SK-N-SH (cell line): ENCODE results near the gene BRSK1. TPM values are rescaled to one million over a fixed set of nuclear protein-coding genes. Genes with fewer than 3 reads are reported as not detected.

Source experiments
- CTCF ChIA-PET: fragments of 300-600, 350-600 bp; formaldehyde crosslinking; extraction: SDS; loops from one replicate; lab custom pipeline; 2021; lab: Yijun Ruan, JAX
- POLR2A ChIA-PET: fragments of 350-600 bp; sonication (Branson Sonifier 250); formaldehyde crosslinking; extraction: SDS; loops from one replicate; lab custom pipeline; 2020; ENCODE audit warnings: antibody characterized with exemption, inconsistent platforms; lab: Yijun Ruan, JAX
- DNase-seq: peaks from one replicate; pipeline ENCODE4 v3.0.0; 2012
- H2AFZ ChIP-seq: fragments of 200-600 bp; sonication (generic); 2 replicates; pipeline ENCODE4 v1.8.1; 2016; ENCODE audit warnings: antibody characterized with exemption, mild to moderate bottlenecking, low read depth
- H3F3A ChIP-seq: fragments of 200-600 bp; sonication (generic); replicated peaks from 2 replicates; pipeline ENCODE3; 2016; ENCODE audit warnings: antibody characterized with exemption, mild to moderate bottlenecking; ENCODE audit not compliant: insufficient read depth
- H3K27ac ChIP-seq, 2 experiments: fragments of 200-500 bp in 1 of 2; fragments of 200-600 bp in 1 of 2; sonication (Bioruptor generic) in 1 of 2; sonication (generic), shearing (Covaris generic) in 1 of 2; 2 replicates each; pipeline versions ENCODE4 v1.5.1 to v1.6.1; 2014 to 2016; ENCODE audit warnings: low read depth in 2 of 2, inconsistent platforms in 1 of 2, low read length in 1 of 2, mild to moderate bottlenecking in 1 of 2, mixed read lengths in 1 of 2
- H3K27me3 ChIP-seq: fragments of 200-600 bp; sonication (generic), shearing (Covaris generic); 2 replicates; pipeline ENCODE4 v1.6.1; 2016; ENCODE audit warnings: mixed run types; ENCODE audit not compliant: insufficient read depth
- H3K36me3 ChIP-seq, 2 experiments: fragments of 200-500 bp in 1 of 2; fragments of 200-600 bp in 1 of 2; sonication (Bioruptor generic) in 1 of 2; sonication (generic) in 1 of 2; replicated peaks in 1 of 2; 2 replicates each; pipeline versions ENCODE3 to v1.5.1; 2014 to 2016; ENCODE audit warnings: low read length in 1 of 2, mild to moderate bottlenecking in 1 of 2; ENCODE audit not compliant: insufficient read depth in 2 of 2, control insufficient read depth in 1 of 2
- H3K4me1 ChIP-seq, 2 experiments: fragments of 200-500 bp in 1 of 2; fragments of 200-600 bp in 1 of 2; sonication (Bioruptor generic) in 1 of 2; sonication (generic), shearing (Covaris generic) in 1 of 2; 2 replicates each; pipeline versions ENCODE4 v1.5.1 to v1.6.1; 2014 to 2016; ENCODE audit warnings: low read depth in 1 of 2, low read length in 1 of 2, mixed run types in 1 of 2; ENCODE audit not compliant: insufficient read depth in 2 of 2, control insufficient read depth in 1 of 2
- H3K4me2 ChIP-seq: fragments of 200-600 bp; sonication (generic), shearing (Covaris generic); 2 replicates; pipeline ENCODE4 v1.6.1; 2017; ENCODE audit warnings: mixed run types
- H3K4me3 ChIP-seq, 2 experiments: fragments of 200-500 bp in 1 of 2; fragments of 200-600 bp in 1 of 2; sonication (Bioruptor generic) in 1 of 2; sonication (generic), shearing (Covaris generic) in 1 of 2; 2 replicates each; pipeline versions ENCODE4 v1.5.1 to v1.8.1; 2014 to 2016; ENCODE audit warnings: low read depth in 2 of 2, inconsistent platforms in 1 of 2, low read length in 1 of 2, mild to moderate bottlenecking in 1 of 2, mixed read lengths in 1 of 2, moderate library complexity in 1 of 2
- H3K79me2 ChIP-seq: fragments of 200-600 bp; sonication (generic); 2 replicates; pipeline ENCODE4 v1.8.1; 2017; ENCODE audit warnings: mild to moderate bottlenecking; ENCODE audit not compliant: insufficient read depth
- H3K9ac ChIP-seq: fragments of 200-600 bp; sonication (generic); 2 replicates; pipeline ENCODE4 v1.6.1; 2017; ENCODE audit warnings: mixed run types
- H3K9me2 ChIP-seq: fragments of 200-600 bp; sonication (generic); 2 replicates; pipeline ENCODE4 v1.6.1; 2017; ENCODE audit warnings: mixed run types
- H3K9me3 ChIP-seq: fragments of 200-600 bp; sonication (generic); 2 replicates; pipeline ENCODE4 v1.6.1; 2017; ENCODE audit warnings: mixed run types, mild to moderate bottlenecking, moderate library complexity
- H4K20me1 ChIP-seq: fragments of 200-600 bp; sonication (generic); 2 replicates; pipeline ENCODE4 v1.6.1; 2017; ENCODE audit warnings: mild to moderate bottlenecking, mixed run types; ENCODE audit not compliant: insufficient read depth
- EP300 ChIP-seq, 2 experiments: IDR thresholded peaks; 2 replicates each; pipeline versions ENCODE4 v1.4.0 to v1.6.1; 2012; ENCODE audit warnings: borderline replicate concordance in 1 of 2, low read depth in 1 of 2, low read length in 1 of 2
- FOXM1 ChIP-seq: IDR thresholded peaks from 2 replicates; pipeline ENCODE4 v1.4.0; 2012; ENCODE audit warnings: low read depth, mild to moderate bottlenecking
- MXI1 ChIP-seq: IDR thresholded peaks from 2 replicates; pipeline ENCODE4 v1.6.1; 2012; ENCODE audit warnings: mild to moderate bottlenecking, low read depth, low read length, improper control_type of control experiment
- NRF1 ChIP-seq: IDR thresholded peaks from 2 replicates; pipeline ENCODE4 v1.6.1; 2012; ENCODE audit warnings: low read depth, mild to moderate bottlenecking, low read length
- RAD21 ChIP-seq: IDR thresholded peaks from 2 replicates; pipeline ENCODE4 v1.6.1; 2012; ENCODE audit warnings: mild to moderate bottlenecking, low read length
- RXRA ChIP-seq: IDR thresholded peaks from 2 replicates; pipeline ENCODE4 v1.4.0; 2012; ENCODE audit warnings: low read depth, mild to moderate bottlenecking, borderline replicate concordance
- TAF1 ChIP-seq: IDR thresholded peaks from 2 replicates; pipeline ENCODE4 v1.6.1; 2012; ENCODE audit warnings: low read depth, mild to moderate bottlenecking, low read length, moderate library complexity, borderline replicate concordance
- TEAD4 ChIP-seq: IDR thresholded peaks from 2 replicates; pipeline ENCODE4 v1.4.0; 2012; ENCODE audit warnings: mild to moderate bottlenecking, borderline replicate concordance; ENCODE audit not compliant: insufficient read depth
- YY1 ChIP-seq: IDR thresholded peaks from 2 replicates; pipeline ENCODE4 v1.4.0; 2012; ENCODE audit warnings: low read depth, mild to moderate bottlenecking
- WGBS: methylation state at CpG from one replicate; pipeline ENCODE4 v1.1.6; 2017; ENCODE audit warnings: low lambda C conversion rate; 5-methylcytosine and 5-hydroxymethylcytosine counted together
- polyA plus RNA-seq, 3 experiments: library from polyadenylated mRNA; depleted of rRNA; stranded (reverse); fragments of >200 nt; gene quantifications; 2 replicates each; pipeline ENCODE4 v1.2.3, GENCODE V29; 2012
- TF ChIP-seq, protein P1 (sequence below): fragments of 150-350 bp; IDR thresholded peaks from 2 replicates; pipeline ENCODE4 v1.6.1; 2016; ENCODE audit warnings: mild to moderate bottlenecking, low read depth, low read length
- TF ChIP-seq, protein P2 (sequence below): fragments of 200-600 bp; sonication (generic); IDR thresholded peaks from 2 replicates; pipeline ENCODE4 v1.6.1; 2017; ENCODE audit warnings: antibody characterized with exemption, mild to moderate bottlenecking, moderate library complexity
- TF ChIP-seq, protein P3 (sequence below): IDR thresholded peaks from 2 replicates; pipeline ENCODE4 v1.6.1; 2012; ENCODE audit warnings: mild to moderate bottlenecking, low read depth, low read length, moderate library complexity

BRSK1 gene
- polyA plus RNA-seq, 1 of the 3 experiments (the other 2 are of a cell fraction) = 49.7 TPM

DNA sequence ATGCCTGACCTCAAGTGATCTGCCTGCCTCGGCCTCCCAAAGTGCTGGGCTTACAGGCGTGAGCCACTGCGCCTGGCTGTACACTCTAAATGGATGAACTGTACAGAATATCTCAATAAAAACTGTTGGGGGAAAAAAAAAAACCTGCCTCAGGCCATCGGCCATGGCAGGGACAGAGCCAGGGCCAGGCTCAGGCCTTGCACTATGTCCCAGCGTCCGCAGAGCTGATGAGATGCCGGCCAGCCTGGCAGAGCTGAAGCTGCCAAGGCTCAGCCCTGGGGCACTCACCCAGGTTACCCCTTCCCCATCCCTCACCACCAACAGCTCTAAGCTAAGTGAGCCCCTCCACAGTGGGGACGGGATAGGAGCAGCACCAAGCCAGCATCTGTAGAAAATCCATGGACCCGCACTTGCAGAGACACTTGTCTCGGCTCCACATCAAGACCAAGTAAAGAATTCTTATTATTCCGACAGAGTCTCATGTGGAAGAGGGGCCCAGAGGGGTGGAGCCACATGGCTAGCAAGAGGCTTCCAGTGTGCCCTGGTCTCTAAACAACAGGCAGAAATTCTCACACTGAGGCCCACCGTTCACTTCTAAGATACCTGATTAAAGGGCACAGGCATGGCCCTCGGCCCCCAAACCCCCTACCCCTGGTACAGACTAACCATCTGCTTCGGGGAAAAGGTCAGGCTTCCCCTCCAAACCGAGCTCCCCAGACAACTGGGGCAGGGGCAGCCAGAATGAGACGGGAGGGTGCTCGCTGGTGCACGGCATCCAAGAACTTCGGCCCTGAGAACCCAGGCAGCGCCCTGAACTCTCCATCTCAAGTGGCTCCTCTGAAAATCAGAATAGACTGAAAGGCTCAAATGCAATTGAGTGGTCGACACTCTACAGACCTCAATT lies 30.8 kb upstream of the BRSK1 start:
- Histone ChIP-seq H3K27ac (no peak overlapping the region), H3K79me2 (peaks cover 100% of the 10 kb centered on the region), H3K4me3 (no peak overlapping the region), H3K27me3 (no peaks in the 10 kb centered on the region), H4K20me1 (peaks cover 100% of the 10 kb centered on the region), H2AFZ (no peak overlapping the region), H3K9me2 (no peaks in the 10 kb centered on the region), H3K9me3 (no peaks in the 10 kb centered on the region), H3K4me2 (no peak overlapping the region), H3F3A (no peaks in the 10 kb centered on the region), H3K9ac (no peak overlapping the region), H3K36me3 (peaks cover 0 to 4% of the 10 kb centered on the region in 2 experiments), H3K4me1 (peaks cover 10 to 34% of the 10 kb centered on the region in 2 experiments; a peak in 1 of 4 replicates)
- WGBS = 89% methylated on average over 19 of the region's 21 CpGs
- DNase-seq = no peak
- ChIA-PET POLR2A (interaction anchor here (1.0 kb wide), 1 partner anchor 372 kb away, joined by 3 read pairs; the partner anchor contains the start of gene ZNF784), CTCF (no interaction called here)
- TF ChIP-seq MXI1 = no peak
- TF ChIP-seq, protein P1, sequence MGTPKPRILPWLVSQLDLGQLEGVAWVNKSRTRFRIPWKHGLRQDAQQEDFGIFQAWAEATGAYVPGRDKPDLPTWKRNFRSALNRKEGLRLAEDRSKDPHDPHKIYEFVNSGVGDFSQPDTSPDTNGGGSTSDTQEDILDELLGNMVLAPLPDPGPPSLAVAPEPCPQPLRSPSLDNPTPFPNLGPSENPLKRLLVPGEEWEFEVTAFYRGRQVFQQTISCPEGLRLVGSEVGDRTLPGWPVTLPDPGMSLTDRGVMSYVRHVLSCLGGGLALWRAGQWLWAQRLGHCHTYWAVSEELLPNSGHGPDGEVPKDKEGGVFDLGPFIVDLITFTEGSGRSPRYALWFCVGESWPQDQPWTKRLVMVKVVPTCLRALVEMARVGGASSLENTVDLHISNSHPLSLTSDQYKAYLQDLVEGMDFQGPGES = no peak
- no peak for TF ChIP-seq TEAD4
- no peak for TF ChIP-seq RXRA
- no peak for TF ChIP-seq YY1
- no peak for TF ChIP-seq NRF1
- TF ChIP-seq FOXM1 = no peak
- no peak for TF ChIP-seq EP300 (IDR thresholded peaks at IDR 0.05; ENCODE audit: borderline replicate concordance in 1 of 2, low read depth in 1 of 2, low read length in 1 of 2)
- TF ChIP-seq, protein P2, sequence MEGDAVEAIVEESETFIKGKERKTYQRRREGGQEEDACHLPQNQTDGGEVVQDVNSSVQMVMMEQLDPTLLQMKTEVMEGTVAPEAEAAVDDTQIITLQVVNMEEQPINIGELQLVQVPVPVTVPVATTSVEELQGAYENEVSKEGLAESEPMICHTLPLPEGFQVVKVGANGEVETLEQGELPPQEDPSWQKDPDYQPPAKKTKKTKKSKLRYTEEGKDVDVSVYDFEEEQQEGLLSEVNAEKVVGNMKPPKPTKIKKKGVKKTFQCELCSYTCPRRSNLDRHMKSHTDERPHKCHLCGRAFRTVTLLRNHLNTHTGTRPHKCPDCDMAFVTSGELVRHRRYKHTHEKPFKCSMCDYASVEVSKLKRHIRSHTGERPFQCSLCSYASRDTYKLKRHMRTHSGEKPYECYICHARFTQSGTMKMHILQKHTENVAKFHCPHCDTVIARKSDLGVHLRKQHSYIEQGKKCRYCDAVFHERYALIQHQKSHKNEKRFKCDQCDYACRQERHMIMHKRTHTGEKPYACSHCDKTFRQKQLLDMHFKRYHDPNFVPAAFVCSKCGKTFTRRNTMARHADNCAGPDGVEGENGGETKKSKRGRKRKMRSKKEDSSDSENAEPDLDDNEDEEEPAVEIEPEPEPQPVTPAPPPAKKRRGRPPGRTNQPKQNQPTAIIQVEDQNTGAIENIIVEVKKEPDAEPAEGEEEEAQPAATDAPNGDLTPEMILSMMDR = no peak
- no peak for TF ChIP-seq RAD21
- TF ChIP-seq, protein P3, sequence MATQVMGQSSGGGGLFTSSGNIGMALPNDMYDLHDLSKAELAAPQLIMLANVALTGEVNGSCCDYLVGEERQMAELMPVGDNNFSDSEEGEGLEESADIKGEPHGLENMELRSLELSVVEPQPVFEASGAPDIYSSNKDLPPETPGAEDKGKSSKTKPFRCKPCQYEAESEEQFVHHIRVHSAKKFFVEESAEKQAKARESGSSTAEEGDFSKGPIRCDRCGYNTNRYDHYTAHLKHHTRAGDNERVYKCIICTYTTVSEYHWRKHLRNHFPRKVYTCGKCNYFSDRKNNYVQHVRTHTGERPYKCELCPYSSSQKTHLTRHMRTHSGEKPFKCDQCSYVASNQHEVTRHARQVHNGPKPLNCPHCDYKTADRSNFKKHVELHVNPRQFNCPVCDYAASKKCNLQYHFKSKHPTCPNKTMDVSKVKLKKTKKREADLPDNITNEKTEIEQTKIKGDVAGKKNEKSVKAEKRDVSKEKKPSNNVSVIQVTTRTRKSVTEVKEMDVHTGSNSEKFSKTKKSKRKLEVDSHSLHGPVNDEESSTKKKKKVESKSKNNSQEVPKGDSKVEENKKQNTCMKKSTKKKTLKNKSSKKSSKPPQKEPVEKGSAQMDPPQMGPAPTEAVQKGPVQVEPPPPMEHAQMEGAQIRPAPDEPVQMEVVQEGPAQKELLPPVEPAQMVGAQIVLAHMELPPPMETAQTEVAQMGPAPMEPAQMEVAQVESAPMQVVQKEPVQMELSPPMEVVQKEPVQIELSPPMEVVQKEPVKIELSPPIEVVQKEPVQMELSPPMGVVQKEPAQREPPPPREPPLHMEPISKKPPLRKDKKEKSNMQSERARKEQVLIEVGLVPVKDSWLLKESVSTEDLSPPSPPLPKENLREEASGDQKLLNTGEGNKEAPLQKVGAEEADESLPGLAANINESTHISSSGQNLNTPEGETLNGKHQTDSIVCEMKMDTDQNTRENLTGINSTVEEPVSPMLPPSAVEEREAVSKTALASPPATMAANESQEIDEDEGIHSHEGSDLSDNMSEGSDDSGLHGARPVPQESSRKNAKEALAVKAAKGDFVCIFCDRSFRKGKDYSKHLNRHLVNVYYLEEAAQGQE = no peak
- no peak for TF ChIP-seq TAF1
